ENCODE results near the gene DNAI1. TPM values are rescaled to one million over a fixed set of nuclear protein-coding genes. Genes with fewer than 3 reads are reported as not detected.

Gene DNAI1
- total and polyA plus RNA-seq, 10 of the 15 experiments (the other 5 are each of a cell fraction or from before 2014, with no cell fraction given): not detected

DNA sequence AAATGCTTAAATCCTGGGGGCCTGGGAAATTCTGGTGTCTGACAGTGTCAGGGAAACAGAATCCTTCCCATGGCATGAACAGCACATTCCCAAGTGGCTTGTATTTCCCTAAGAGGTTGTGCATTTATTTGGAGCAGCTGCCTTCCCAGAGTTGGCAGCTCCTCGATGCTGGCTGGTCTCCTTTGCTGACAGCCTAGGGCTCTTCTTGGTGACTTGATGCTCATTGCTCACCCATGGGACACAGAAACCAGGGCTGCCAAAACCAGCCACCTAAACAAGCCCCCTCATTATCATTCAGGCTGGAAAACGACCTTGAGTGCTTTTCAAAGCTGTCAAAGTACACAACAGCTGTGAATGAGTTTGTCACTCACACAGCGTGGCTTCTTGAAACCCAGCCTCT lies 39.9 kb downstream of the DNAI1 start:
- Histone ChIP-seq H3K4me1 (ENCODE audit: control insufficient read depth, insufficient read depth, low read length) (no peaks in the 10 kb centered on the region), H3K4me3 (no peak overlapping the region), H3K4me2 (ENCODE audit: control insufficient read depth, insufficient read depth) (no peak overlapping the region), H3K36me3 (ENCODE audit: control insufficient read depth in 2 of 2, insufficient read depth in 2 of 2, low read length in 1 of 2) (no peaks in the 10 kb centered on the region), H3K9me3 (replicated peaks; ENCODE audit: control insufficient read depth, insufficient read depth, low read length) (no peaks in the 10 kb centered on the region), H4K20me1 (ENCODE audit: control insufficient read depth, insufficient read depth) (peaks cover 9% of the 10 kb centered on the region), H3K27me3 (replicated peaks in 1 of 2; ENCODE audit: control insufficient read depth in 2 of 2, insufficient read depth in 2 of 2, low read length in 1 of 2) (peaks cover 2 to 16% of the 10 kb centered on the region in 2 experiments), H3K79me2 (ENCODE audit: control insufficient read depth, insufficient read depth, low read length) (no peaks in the 10 kb centered on the region), H3K9ac (ENCODE audit: control insufficient read depth, insufficient read depth, low read length) (no peak overlapping the region), H2AFZ (ENCODE audit: control insufficient read depth, low read depth, low read length) (no peak overlapping the region), H3K27ac (ENCODE audit: control insufficient read depth, insufficient read depth) (no peak overlapping the region)
- FAIRE-seq: no peak
- no peak for ATAC-seq
- 8% methylated on average over 3 of the region's 3 CpGs for WGBS (ENCODE audit: insufficient coverage, insufficient replicate concordance, low lambda C conversion rate, missing lambda C conversion rate)
- in situ Hi-C loops (cut with MboI) (no loop called here), intact Hi-C loops (cut with micrococcal nuclease; ENCODE audit: unreplicated experiment) (no loop called here)
- CTCF ChIA-PET: interaction anchor here (0.9 to 3.8 kb wide), 6 partner anchors 8 to 136 kb away, joined by 3 to 38 read pairs (median 4); no protein-coding TSS in a partner anchor
- SMC1A ChIA-PET (ENCODE audit: uncharacterized antibody, unreplicated experiment): no interaction called here
- RAD21 ChIA-PET (ENCODE audit: unreplicated experiment): no interaction called here
- POLR2A ChIA-PET: no interaction called here
- DNase-seq (ENCODE audit: low read depth, low spot score): no peak
- BruUV-seq (replicated peaks): no TSS peak
- TF ChIP-seq, protein P1, sequence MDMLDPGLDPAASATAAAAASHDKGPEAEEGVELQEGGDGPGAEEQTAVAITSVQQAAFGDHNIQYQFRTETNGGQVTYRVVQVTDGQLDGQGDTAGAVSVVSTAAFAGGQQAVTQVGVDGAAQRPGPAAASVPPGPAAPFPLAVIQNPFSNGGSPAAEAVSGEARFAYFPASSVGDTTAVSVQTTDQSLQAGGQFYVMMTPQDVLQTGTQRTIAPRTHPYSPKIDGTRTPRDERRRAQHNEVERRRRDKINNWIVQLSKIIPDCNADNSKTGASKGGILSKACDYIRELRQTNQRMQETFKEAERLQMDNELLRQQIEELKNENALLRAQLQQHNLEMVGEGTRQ (IDR thresholded peaks at IDR 0.05; ENCODE audit: borderline replicate concordance, low read depth, low read length): no peak
- TF ChIP-seq RUNX3 (IDR thresholded peaks at IDR 0.05; ENCODE audit: low read length) (no peak), NFYA (IDR thresholded peaks at IDR 0.05; ENCODE audit: borderline replicate concordance, low read depth, low read length) (no peak), HDAC2 (IDR thresholded peaks at IDR 0.05) (no peak), ESRRA (IDR thresholded peaks at IDR 0.05; ENCODE audit: low read length) (no peak), CREM (IDR thresholded peaks at IDR 0.05; ENCODE audit: low read depth) (no peak), IRF4 (IDR thresholded peaks at IDR 0.05; ENCODE audit: low read depth, low read length) (no peak), ZBED1 (IDR thresholded peaks at IDR 0.05; ENCODE audit: borderline replicate concordance) (no peak), EZH2 (IDR thresholded peaks at IDR 0.05; ENCODE audit: borderline replicate concordance, control insufficient read depth, low read depth, low read length) (no peak), SMARCA5 (IDR thresholded peaks at IDR 0.05) (no peak), RAD51 (IDR thresholded peaks at IDR 0.05) (no peak), TCF3 (IDR thresholded peaks at IDR 0.05; ENCODE audit: borderline replicate concordance, insufficient read depth, low read depth, low read length) (no peak)
- TF ChIP-seq, protein P2, sequence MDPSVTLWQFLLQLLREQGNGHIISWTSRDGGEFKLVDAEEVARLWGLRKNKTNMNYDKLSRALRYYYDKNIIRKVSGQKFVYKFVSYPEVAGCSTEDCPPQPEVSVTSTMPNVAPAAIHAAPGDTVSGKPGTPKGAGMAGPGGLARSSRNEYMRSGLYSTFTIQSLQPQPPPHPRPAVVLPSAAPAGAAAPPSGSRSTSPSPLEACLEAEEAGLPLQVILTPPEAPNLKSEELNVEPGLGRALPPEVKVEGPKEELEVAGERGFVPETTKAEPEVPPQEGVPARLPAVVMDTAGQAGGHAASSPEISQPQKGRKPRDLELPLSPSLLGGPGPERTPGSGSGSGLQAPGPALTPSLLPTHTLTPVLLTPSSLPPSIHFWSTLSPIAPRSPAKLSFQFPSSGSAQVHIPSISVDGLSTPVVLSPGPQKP (IDR thresholded peaks at IDR 0.05; ENCODE audit: low read depth, low read length): no peak
- TF ChIP-seq, protein P3, sequence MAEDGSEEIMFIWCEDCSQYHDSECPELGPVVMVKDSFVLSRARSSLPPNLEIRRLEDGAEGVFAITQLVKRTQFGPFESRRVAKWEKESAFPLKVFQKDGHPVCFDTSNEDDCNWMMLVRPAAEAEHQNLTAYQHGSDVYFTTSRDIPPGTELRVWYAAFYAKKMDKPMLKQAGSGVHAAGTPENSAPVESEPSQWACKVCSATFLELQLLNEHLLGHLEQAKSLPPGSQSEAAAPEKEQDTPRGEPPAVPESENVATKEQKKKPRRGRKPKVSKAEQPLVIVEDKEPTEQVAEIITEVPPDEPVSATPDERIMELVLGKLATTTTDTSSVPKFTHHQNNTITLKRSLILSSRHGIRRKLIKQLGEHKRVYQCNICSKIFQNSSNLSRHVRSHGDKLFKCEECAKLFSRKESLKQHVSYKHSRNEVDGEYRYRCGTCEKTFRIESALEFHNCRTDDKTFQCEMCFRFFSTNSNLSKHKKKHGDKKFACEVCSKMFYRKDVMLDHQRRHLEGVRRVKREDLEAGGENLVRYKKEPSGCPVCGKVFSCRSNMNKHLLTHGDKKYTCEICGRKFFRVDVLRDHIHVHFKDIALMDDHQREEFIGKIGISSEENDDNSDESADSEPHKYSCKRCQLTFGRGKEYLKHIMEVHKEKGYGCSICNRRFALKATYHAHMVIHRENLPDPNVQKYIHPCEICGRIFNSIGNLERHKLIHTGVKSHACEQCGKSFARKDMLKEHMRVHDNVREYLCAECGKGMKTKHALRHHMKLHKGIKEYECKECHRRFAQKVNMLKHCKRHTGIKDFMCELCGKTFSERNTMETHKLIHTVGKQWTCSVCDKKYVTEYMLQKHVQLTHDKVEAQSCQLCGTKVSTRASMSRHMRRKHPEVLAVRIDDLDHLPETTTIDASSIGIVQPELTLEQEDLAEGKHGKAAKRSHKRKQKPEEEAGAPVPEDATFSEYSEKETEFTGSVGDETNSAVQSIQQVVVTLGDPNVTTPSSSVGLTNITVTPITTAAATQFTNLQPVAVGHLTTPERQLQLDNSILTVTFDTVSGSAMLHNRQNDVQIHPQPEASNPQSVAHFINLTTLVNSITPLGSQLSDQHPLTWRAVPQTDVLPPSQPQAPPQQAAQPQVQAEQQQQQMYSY (CRISPR knock-in tag; IDR thresholded peaks at IDR 0.05): no peak
- TF ChIP-seq, protein P4, sequence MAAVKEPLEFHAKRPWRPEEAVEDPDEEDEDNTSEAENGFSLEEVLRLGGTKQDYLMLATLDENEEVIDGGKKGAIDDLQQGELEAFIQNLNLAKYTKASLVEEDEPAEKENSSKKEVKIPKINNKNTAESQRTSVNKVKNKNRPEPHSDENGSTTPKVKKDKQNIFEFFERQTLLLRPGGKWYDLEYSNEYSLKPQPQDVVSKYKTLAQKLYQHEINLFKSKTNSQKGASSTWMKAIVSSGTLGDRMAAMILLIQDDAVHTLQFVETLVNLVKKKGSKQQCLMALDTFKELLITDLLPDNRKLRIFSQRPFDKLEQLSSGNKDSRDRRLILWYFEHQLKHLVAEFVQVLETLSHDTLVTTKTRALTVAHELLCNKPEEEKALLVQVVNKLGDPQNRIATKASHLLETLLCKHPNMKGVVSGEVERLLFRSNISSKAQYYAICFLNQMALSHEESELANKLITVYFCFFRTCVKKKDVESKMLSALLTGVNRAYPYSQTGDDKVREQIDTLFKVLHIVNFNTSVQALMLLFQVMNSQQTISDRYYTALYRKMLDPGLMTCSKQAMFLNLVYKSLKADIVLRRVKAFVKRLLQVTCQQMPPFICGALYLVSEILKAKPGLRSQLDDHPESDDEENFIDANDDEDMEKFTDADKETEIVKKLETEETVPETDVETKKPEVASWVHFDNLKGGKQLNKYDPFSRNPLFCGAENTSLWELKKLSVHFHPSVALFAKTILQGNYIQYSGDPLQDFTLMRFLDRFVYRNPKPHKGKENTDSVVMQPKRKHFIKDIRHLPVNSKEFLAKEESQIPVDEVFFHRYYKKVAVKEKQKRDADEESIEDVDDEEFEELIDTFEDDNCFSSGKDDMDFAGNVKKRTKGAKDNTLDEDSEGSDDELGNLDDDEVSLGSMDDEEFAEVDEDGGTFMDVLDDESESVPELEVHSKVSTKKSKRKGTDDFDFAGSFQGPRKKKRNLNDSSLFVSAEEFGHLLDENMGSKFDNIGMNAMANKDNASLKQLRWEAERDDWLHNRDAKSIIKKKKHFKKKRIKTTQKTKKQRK (IDR thresholded peaks at IDR 0.05; ENCODE audit: low read depth, low read length): no peak

Data from GM12878 (cell line).